Hepatocyte (in vitro differentiated cells): Measurements from ENCODE around the gene RBBP8NL. TPM values are rescaled to one million over a fixed set of nuclear protein-coding genes. Genes with fewer than 3 reads are reported as not detected.

Source experiments
- DNase-seq: peaks from one replicate; pipeline ENCODE4 v3.0.0-alpha.2; 2016; ENCODE audit warnings: low spot score
- H2AFZ ChIP-seq: fragments of 200-600 bp; sonication (generic); 2 replicates; pipeline ENCODE4 v1.6.0; 2016; ENCODE audit warnings: antibody characterized with exemption, mild to moderate bottlenecking
- H3K27ac ChIP-seq: fragments of 200-600 bp; sonication (generic); 2 replicates; pipeline ENCODE4 v1.5.1; 2016; ENCODE audit warnings: mild to moderate bottlenecking
- H3K27me3 ChIP-seq: fragments of 200-600 bp; sonication (generic); 2 replicates; pipeline ENCODE4 v1.6.1; 2016
- H3K36me3 ChIP-seq: fragments of 200-600 bp; sonication (generic); replicated peaks from 2 replicates; pipeline ENCODE4 v1.5.1; 2016; ENCODE audit warnings: low read depth; ENCODE audit not compliant: insufficient read depth
- H3K4me1 ChIP-seq: fragments of 200-600 bp; sonication (generic); 2 replicates; pipeline ENCODE4 v1.5.1; 2016; ENCODE audit warnings: mild to moderate bottlenecking, moderate library complexity; ENCODE audit not compliant: insufficient read depth
- H3K4me2 ChIP-seq: fragments of 200-600 bp; sonication (generic); 2 replicates; pipeline ENCODE4 v1.6.0; 2016
- H3K4me3 ChIP-seq: fragments of 200-600 bp; sonication (generic); 2 replicates; pipeline ENCODE4 v1.5.1; 2016; ENCODE audit warnings: mild to moderate bottlenecking
- H3K79me2 ChIP-seq: fragments of 200-600 bp; sonication (generic); 2 replicates; pipeline ENCODE4 v1.6.0; 2017; ENCODE audit warnings: mild to moderate bottlenecking
- H3K9me2 ChIP-seq: fragments of 200-600 bp; sonication (generic); replicated peaks from 2 replicates; pipeline ENCODE4 v1.6.0; 2017; ENCODE audit warnings: mild to moderate bottlenecking; ENCODE audit not compliant: insufficient read depth
- H3K9me3 ChIP-seq: fragments of 200-600 bp; sonication (generic); 2 replicates; pipeline ENCODE4 v1.5.1; 2016; ENCODE audit warnings: low read depth, mild to moderate bottlenecking
- H4K20me1 ChIP-seq: fragments of 200-600 bp; sonication (generic); 2 replicates; pipeline ENCODE4 v1.6.0; 2016; ENCODE audit warnings: mild to moderate bottlenecking; ENCODE audit not compliant: insufficient read depth, poor library complexity, severe bottlenecking
- CTCF ChIP-seq: fragments of 200-600 bp; sonication (generic); IDR thresholded peaks from 2 replicates; pipeline ENCODE4 v1.5.1; 2016; ENCODE audit warnings: antibody characterized with exemption, mild to moderate bottlenecking; ENCODE audit not compliant: poor library complexity
- EZH2 ChIP-seq: fragments of 200-600 bp; sonication (generic); IDR thresholded peaks from 2 replicates; pipeline ENCODE4 v1.6.1; 2016; ENCODE audit warnings: antibody characterized with exemption, mild to moderate bottlenecking, borderline replicate concordance
- EZH2phosphoT487 ChIP-seq: fragments of 200-600 bp; sonication (generic); IDR thresholded peaks from one replicate; pipeline ENCODE4 v1.6.1; 2018; ENCODE audit warnings: antibody characterized with exemption, mild to moderate bottlenecking, low read depth, moderate library complexity; ENCODE audit not compliant: unreplicated experiment, severe bottlenecking
- WGBS: methylation state at CpG from one replicate; pipeline ENCODE4 v1.1.6; 2016; ENCODE audit warnings: low lambda C conversion rate; ENCODE audit errors: missing lambda C conversion rate; 5-methylcytosine and 5-hydroxymethylcytosine counted together
- polyA plus RNA-seq: library from polyadenylated mRNA; unstranded; fragments of >200 nt; fragmentation: Nextera tagmentation; extraction: Ambion mirVana; gene quantifications from 2 replicates; pipeline ENCODE4 v1.2.1, GENCODE V29; 2016
- total RNA-seq: library from RNA; depleted of rRNA; stranded (reverse); fragments of >200 nt; gene quantifications from 2 replicates; pipeline ENCODE4 v1.2.3, GENCODE V29; 2014

RBBP8NL gene
- total and polyA plus RNA-seq, 2 experiments from 2014 or later, result 5.7 to 6.4 TPM

- no peaks in the 10 kb centered on the region for H3K27me3 ChIP-seq
- peaks cover 89% of the 10 kb centered on the region for H3K79me2 ChIP-seq
- H4K20me1 ChIP-seq, result peaks cover 33% of the 10 kb centered on the region
- H3K4me1 ChIP-seq, result peaks cover 78% of the 10 kb centered on the region
- H3K27ac ChIP-seq, result peak overlapping the region; percentile 82
- no peaks in the 10 kb centered on the region for H3K9me2 ChIP-seq
- no peaks in the 10 kb centered on the region for H3K36me3 ChIP-seq
- no peak overlapping the region for H2AFZ ChIP-seq
- TF ChIP-seq CTCF (no peak), EZH2 (no peak), EZH2phosphoT487 (no peak)
- no peaks in the 10 kb centered on the region for H3K9me3 ChIP-seq
- H3K4me2 ChIP-seq, result peak overlapping the region; percentile 91
- 67% methylated on average over 32 of the region's 34 CpGs for WGBS
- peak; percentile 71 for DNase-seq
- H3K4me3 ChIP-seq, result no peak overlapping the region
Measured at GRCh38 chr20:62361799-62362589, 65.3 kb downstream of the RBBP8NL start.

- no peak for TF ChIP-seq CTCF
- no peak for TF ChIP-seq EZH2
- TF ChIP-seq EZH2phosphoT487, result no peak
- H3K79me2 ChIP-seq, result peaks cover 90% of the 10 kb centered on the region
- WGBS, result 65% methylated on average over 25 of the region's 25 CpGs
- no peak overlapping the region for H3K4me3 ChIP-seq
- H3K9me2 ChIP-seq, result no peaks in the 10 kb centered on the region
- H3K27ac ChIP-seq, result peak overlapping the region; percentile 82
- H3K9me3 ChIP-seq, result no peaks in the 10 kb centered on the region
- no peaks in the 10 kb centered on the region for H3K36me3 ChIP-seq
- no peak overlapping the region for H2AFZ ChIP-seq
- H4K20me1 ChIP-seq, result peaks cover 33% of the 10 kb centered on the region
- no peaks in the 10 kb centered on the region for H3K27me3 ChIP-seq
- H3K4me1 ChIP-seq, result peaks cover 86% of the 10 kb centered on the region
- H3K4me2 ChIP-seq, result peak overlapping the region; percentile 91
- peak; percentile 41 for DNase-seq
Measured at GRCh38 chr20:62360854-62361798, 66.2 kb downstream of the RBBP8NL start.

Other genes with a start within 250 kb of the RBBP8NL start
- 16.7 and 18.4 TPM in 2 replicates for gene MTG2, start 244.5 kb downstream of the RBBP8NL start, total RNA-seq
- 21.8 and 26.7 TPM in 2 replicates for gene MTG2, start 244.5 kb downstream of the RBBP8NL start, polyA plus RNA-seq
- not detected in 2 replicates for gene HRH3, start 207.3 kb downstream of the RBBP8NL start, total RNA-seq
- gene HRH3, start 207.3 kb downstream of the RBBP8NL start, polyA plus RNA-seq, result not detected in 2 replicates
- 37.0 and 40.5 TPM in 2 replicates for gene OSBPL2, start 189.0 kb downstream of the RBBP8NL start, total RNA-seq
- gene OSBPL2, start 189.0 kb downstream of the RBBP8NL start, polyA plus RNA-seq, result 39.6 and 45.9 TPM in 2 replicates
- 103 and 116 TPM in 2 replicates for gene ADRM1, start 124.5 kb downstream of the RBBP8NL start, total RNA-seq
- gene ADRM1, start 124.5 kb downstream of the RBBP8NL start, polyA plus RNA-seq, result 143 and 144 TPM in 2 replicates
- gene LAMA5, start 60.2 kb downstream of the RBBP8NL start, total RNA-seq, result 44.6 and 71.3 TPM in 2 replicates
- 252 and 313 TPM in 2 replicates for gene LAMA5, start 60.2 kb downstream of the RBBP8NL start, polyA plus RNA-seq
- 1,754 and 2,772 TPM in 2 replicates for gene RPS21, start 40.4 kb downstream of the RBBP8NL start, total RNA-seq
- 444 and 460 TPM in 2 replicates for gene RPS21, start 40.4 kb downstream of the RBBP8NL start, polyA plus RNA-seq
- 8.6 and 12.0 TPM in 2 replicates for gene CABLES2, start 20.3 kb downstream of the RBBP8NL start, total RNA-seq
- gene CABLES2, start 20.3 kb downstream of the RBBP8NL start, polyA plus RNA-seq, result 17.7 and 19.1 TPM in 2 replicates
- gene GATA5, start 48.5 kb upstream of the RBBP8NL start, total RNA-seq, result 22.2 and 28.7 TPM in 2 replicates
- 43.5 and 53.6 TPM in 2 replicates for gene GATA5, start 48.5 kb upstream of the RBBP8NL start, polyA plus RNA-seq
- gene SLCO4A1, start 215.0 kb upstream of the RBBP8NL start, total RNA-seq, result 25.8 and 26.7 TPM in 2 replicates
- 87.3 and 99.0 TPM in 2 replicates for gene SLCO4A1, start 215.0 kb upstream of the RBBP8NL start, polyA plus RNA-seq